Pancreas (tissue), 10 donors: Measurements from ENCODE around the gene MBD5. TPM values are rescaled to one million over a fixed set of nuclear protein-coding genes. Genes with fewer than 3 reads are reported as not detected.

Experiments used
- ATAC-seq, 4 donors: fragments of 200-7000 bp; cut with Tn5 transposase; one replicate each; pipeline versions ENCODE4 v1.8.0 to v1.9.1; 2020; ENCODE audit warnings: mild to moderate bottlenecking in 4 of 4, moderate library complexity in 4 of 4
- DNase-seq, 6 donors: peaks; one replicate each; pipeline ENCODE4 v3.0.0-alpha.2; 2020
- FAIRE-seq: peaks from 2 replicates; lab custom pipeline; 2012; peaks lifted over from hg19 to GRCh38; lab: Jason Lieb, UNC
- H3K27ac ChIP-seq, 4 donors: fragments of 200-600 bp; sonication (generic); 1 replicate in 3 of 4; 2 replicates in 1 of 4; pipeline versions ENCODE4 v1.5.0 to v1.8.0; 2020
- H3K27me3 ChIP-seq, 4 donors: fragments of 200-600 bp; one replicate each; pipeline ENCODE4 v1.8.0; 2021
- H3K36me3 ChIP-seq, 3 donors: fragments of 200-600 bp; sonication (generic) in 1 of 3; one replicate each; pipeline versions ENCODE4 v1.5.0 to v1.8.0; 2020 to 2021
- H3K4me1 ChIP-seq, 3 donors: fragments of 200-600 bp; one replicate each; pipeline ENCODE4 v1.8.0; 2021
- H3K4me3 ChIP-seq, 4 donors: fragments of 200-600 bp; sonication (generic) in 2 of 4; one replicate each; pipeline versions ENCODE4 v1.5.0 to v1.8.0; 2020 to 2021
- H3K9me3 ChIP-seq, 4 donors: fragments of 200-600 bp; one replicate each; pipeline ENCODE4 v1.8.0; 2021
- CTCF ChIP-seq, 4 donors: fragments of 200-600 bp; sonication (generic) in 3 of 4; IDR thresholded peaks; one replicate each; pipeline versions ENCODE4 v1.5.0 to v1.8.0; 2021; ENCODE audit warnings: antibody characterized with exemption in 4 of 4
- WGBS, 2 donors: extraction: QIAGEN DNeasy Blood & Tissue Kit; methylation state at CpG; one replicate each; pipeline ENCODE4 v1.1.7; 2013; 5-methylcytosine and 5-hydroxymethylcytosine counted together
- intact Hi-C, 3 donors: fragments of 100-400 bp; cut with DNase I; formaldehyde crosslinking; loops; one replicate each; pipeline versions ENCODE4 v1.11.1 to v1.14.2; 2022
- polyA plus RNA-seq, 2 donors: library from polyadenylated mRNA; stranded (reverse); fragments of 200-250 nt; gene quantifications; one replicate each; pipeline ENCODE4 v1.2.3, GENCODE V29; 2013
- total RNA-seq, 6 donors: library from RNA; stranded (reverse); fragmentation: NEBNext Ultra II Directional in 4 of 6; extraction: Animal tissue kit (Norgen Biotek cat#: 25700) in 4 of 6; gene quantifications; one replicate each; pipeline versions ENCODE4 v1.2.1 to v1.2.4, GENCODE V29; 2021 to 2023
- donor health status: healthy with polysubstance abuse.
- donor health status: DM: no; HTN: no; CAD: no; lungs with moderate emphysema.
- donor health status: DM: no; HTN: no; CAD: no.
- donor health status: control.
- donor health status: control.
- donor health status: Bipolar disorder and iron deficiency.
- donor health status: DM: yes; HTN: yes; CAD: no.
- donor health status: DM: no; HTN: no; CAD: no.
- donor health status: DM: no; HTN: no; CAD: no.
- donor health status: DM: yes; HTN: yes; CAD: no.

MBD5 gene
- total and polyA plus RNA-seq, 8 donors, result 4.5 to 27.4 (median 12.8) TPM

DNA sequence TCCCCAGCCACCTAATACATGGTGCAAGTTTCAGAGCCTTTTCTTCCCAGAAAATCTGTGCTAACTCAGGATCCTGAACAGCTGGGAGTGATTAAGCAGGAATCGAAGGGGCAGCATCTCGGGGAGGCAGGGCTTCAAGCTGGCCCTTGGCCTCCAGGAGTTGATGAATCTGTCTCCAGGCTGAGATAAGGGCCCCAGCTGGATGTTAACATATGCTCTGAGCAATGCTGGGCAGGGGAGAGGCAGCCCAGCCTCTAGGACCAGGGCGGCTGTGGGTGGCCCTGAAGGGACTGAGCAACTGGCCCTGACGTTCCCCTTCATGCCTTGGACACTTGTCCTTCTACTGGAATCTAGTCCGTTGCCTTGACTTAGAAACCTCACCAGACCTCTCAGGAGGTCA, 539.6 kb downstream of the MBD5 start:
- Histone ChIP-seq H3K9me3 (no peaks in the 10 kb centered on the region), H3K4me1 (no peaks in the 10 kb centered on the region), H3K4me3 (no peak overlapping the region), H3K36me3 (no peaks in the 10 kb centered on the region), H3K27me3 (no peaks in the 10 kb centered on the region), H3K27ac (no peak overlapping the region)
- 68 to 69% methylated on average over 5 of the region's 5 CpGs for WGBS, 2 donors
- ATAC-seq, result no peak
- no peak for DNase-seq
- FAIRE-seq, result no peak
- intact Hi-C loops, result no loop called here
- no peak for TF ChIP-seq CTCF (IDR thresholded peaks at IDR 0.05)

DNA sequence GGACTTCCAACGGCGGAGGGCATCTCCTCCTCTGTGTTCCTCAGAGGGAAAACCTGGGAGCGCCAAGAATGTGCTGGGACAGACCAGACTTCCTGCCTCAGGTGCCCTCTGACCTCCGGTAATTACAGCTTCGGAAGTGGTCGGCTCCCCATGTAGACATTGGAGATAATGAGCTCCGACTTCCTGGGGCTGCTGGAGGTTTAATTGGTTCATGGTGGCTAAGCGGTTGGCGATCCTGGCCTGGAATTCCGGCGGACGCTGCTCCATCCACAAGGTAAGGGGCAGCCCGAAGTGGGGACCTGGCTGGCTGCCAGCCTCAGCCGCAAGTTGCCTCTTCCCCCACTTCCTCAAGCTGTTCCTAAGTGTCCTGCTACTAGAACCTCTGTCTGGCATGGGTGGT, 540.5 kb downstream of the MBD5 start:
- WGBS, 2 donors, result 74% methylated on average over 14 of the region's 14 CpGs
- ATAC-seq, result no peak
- intact Hi-C loops, result no loop called here
- Histone ChIP-seq H3K9me3 (no peaks in the 10 kb centered on the region), H3K4me1 (no peaks in the 10 kb centered on the region), H3K4me3 (no peak overlapping the region), H3K27me3 (no peaks in the 10 kb centered on the region), H3K27ac (no peak overlapping the region), H3K36me3 (no peaks in the 10 kb centered on the region)
- no peak for TF ChIP-seq CTCF (IDR thresholded peaks at IDR 0.05)
- no peak for DNase-seq
- FAIRE-seq, result no peak

GRCh38 chr2:148565272-148565894, 544.5 kb downstream of the MBD5 start:
- H3K36me3 ChIP-seq, result no peaks in the 10 kb centered on the region
- intact Hi-C loops, result no loop called here
- ATAC-seq, result no peak
- no peak for FAIRE-seq
- H3K27me3 ChIP-seq, result no peaks in the 10 kb centered on the region
- no peaks in the 10 kb centered on the region for H3K9me3 ChIP-seq
- TF ChIP-seq CTCF (IDR thresholded peaks at IDR 0.05), result no peak
- H3K27ac ChIP-seq, result no peak overlapping the region
- no peak for DNase-seq
- 57 to 58% methylated on average over 4 of the region's 4 CpGs for WGBS, 2 donors
- H3K4me3 ChIP-seq, result no peak overlapping the region
- H3K4me1 ChIP-seq, result no peaks in the 10 kb centered on the region

Other genes with a start within 250 kb of the MBD5 start
- gene ACVR2A, start 176.1 kb upstream of the MBD5 start, total RNA-seq, result 10 to 100 TPM in 2 of 6 donors, 1 to 10 TPM in 4; 5.8 to 13.9 (median 7.0) TPM
- 1 to 10 TPM; 4.8 to 7.3 TPM for gene ACVR2A, start 176.1 kb upstream of the MBD5 start, polyA plus RNA-seq
- gene ORC4, start 354 bp upstream of the MBD5 start, total RNA-seq, result 10 to 100 TPM; 12.8 to 27.6 (median 16.4) TPM
- gene ORC4, start 354 bp upstream of the MBD5 start, polyA plus RNA-seq, result 1 to 10 TPM; 4.8 to 9.7 TPM